Fibroblast of lung (primary cell): Measurements from ENCODE around the gene MTERF4.

Experiments used
- EZH2 ChIP-seq: IDR thresholded peaks from 2 replicates; pipeline ENCODE4 v1.5.1; 2012; ENCODE audit warnings: low read length, control low read depth, mild to moderate bottlenecking; ENCODE audit errors: missing control alignments
- TF ChIP-seq, protein P1 (sequence below), 2 donors: IDR thresholded peaks in 1 of 2; conservative IDR thresholded peaks in 1 of 2; 1 replicate in 1 of 2; 2 replicates in 1 of 2; pipeline ENCODE4 v1.5.1; 2011 to 2012; ENCODE audit warnings: low read length in 2 of 2, control low read depth in 1 of 2, inconsistent platforms in 1 of 2, low read depth in 1 of 2, mild to moderate bottlenecking in 1 of 2

DNA sequence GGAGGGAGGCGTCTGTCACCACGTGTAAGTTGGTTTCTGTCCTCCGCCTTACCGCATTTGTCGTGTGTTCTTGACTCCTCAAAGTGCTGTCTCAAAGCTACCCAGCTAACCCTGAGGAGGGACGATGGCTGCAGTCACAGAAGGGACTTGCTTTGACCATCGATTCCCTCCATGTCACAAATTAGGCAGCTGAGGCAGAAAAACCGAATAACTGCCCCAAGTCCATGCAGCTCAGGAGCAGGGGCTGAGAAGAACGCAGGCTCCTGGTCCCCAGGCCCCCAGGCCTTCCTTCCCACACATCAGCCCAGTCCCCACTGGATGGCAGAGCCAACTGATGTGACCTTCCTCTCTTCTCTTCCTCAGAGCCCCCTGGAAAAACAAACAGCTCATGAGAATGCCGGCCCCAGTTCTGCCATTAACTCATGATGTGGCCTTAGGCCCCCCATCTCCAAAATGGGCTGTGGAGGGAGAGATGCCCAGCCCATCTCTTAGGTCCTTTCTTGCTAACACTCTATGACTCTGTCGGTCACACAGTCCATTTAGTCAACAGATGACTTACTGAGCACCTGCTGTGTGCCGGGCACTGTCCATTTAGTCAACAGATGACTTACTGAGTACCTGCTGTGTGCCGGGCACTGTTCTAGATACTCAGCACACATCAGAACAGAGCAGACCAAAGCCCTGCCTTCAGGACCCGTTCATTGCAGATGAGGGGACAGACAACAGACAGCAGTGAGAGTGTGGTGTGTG lies 19.6 kb downstream of the MTERF4 start:
- TF ChIP-seq, protein P1, sequence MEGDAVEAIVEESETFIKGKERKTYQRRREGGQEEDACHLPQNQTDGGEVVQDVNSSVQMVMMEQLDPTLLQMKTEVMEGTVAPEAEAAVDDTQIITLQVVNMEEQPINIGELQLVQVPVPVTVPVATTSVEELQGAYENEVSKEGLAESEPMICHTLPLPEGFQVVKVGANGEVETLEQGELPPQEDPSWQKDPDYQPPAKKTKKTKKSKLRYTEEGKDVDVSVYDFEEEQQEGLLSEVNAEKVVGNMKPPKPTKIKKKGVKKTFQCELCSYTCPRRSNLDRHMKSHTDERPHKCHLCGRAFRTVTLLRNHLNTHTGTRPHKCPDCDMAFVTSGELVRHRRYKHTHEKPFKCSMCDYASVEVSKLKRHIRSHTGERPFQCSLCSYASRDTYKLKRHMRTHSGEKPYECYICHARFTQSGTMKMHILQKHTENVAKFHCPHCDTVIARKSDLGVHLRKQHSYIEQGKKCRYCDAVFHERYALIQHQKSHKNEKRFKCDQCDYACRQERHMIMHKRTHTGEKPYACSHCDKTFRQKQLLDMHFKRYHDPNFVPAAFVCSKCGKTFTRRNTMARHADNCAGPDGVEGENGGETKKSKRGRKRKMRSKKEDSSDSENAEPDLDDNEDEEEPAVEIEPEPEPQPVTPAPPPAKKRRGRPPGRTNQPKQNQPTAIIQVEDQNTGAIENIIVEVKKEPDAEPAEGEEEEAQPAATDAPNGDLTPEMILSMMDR (conservative IDR thresholded peaks at IDR 0.05 in 1 of 2, IDR thresholded peaks at IDR 0.05 in 1 of 2; ENCODE audit: low read depth in 1 of 2, low read length in 2 of 2) = no peak
- TF ChIP-seq EZH2 = no peak
